A172 (cell line): ENCODE results near the gene PTPN11. TPM values are rescaled to one million over a fixed set of nuclear protein-coding genes. Genes with fewer than 3 reads are reported as not detected.
A peak's percentile ranks its signal among the peaks of the same experiment; 100 is the strongest.
"Not testable (repeated sequence)": the region's sequence is repeated elsewhere in the genome, so short reads cannot be mapped to it uniquely, and the experiment has no call there.

ENCODE experiments used
- DNase-seq: peaks from one replicate; pipeline ENCODE4 v3.0.0-alpha.2; 2015; ENCODE audit warnings: low spot score
- total RNA-seq: library from RNA; depleted of rRNA; stranded (reverse); fragments of >200 nt; shearing (Covaris generic); gene quantifications from 2 replicates; pipeline ENCODE4 v1.2.3, GENCODE V29; 2014

The PTPN11 gene
- total RNA-seq, 1 experiment from 2014 or later: 100 TPM

DNA sequence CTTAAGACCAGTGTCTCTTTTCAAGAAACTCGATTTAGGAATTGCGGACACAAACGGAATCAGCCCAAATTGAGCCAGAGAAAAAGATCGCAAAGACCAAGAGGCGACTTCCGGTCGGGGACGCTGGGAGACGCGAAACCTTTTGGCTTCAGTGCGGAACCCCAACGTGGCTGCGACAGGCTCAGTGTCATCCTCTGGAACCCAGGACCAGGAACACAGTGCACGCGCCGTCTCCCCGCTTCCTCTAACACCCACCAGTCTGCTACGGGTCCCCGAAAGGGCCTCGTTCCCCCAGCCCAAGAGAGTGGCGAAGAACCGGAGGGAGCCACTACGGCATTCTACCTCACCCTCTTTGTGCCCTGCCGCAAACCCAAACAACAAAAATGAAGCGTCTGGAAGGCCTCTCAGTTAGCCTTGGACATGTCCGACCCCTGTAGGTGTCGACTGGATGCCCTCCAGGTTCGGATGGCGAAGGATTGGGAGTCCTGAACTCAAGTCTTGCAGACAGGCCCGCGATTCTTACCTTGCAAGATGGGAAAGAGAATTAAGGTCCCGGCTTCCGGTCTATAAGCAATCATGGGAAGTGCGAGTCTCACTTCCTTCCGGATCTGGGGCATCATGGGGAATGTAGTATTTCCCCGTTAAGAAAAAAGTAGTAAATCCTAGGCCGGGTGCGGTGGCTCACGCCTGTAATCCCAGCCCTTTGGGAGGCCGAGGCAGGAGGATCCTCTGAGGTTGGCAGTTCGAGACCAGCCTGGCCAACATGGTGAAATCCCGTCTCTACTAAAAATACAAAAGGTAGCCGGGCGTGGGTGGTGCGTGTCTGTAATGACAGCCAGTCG is 9.5 kb upstream of the PTPN11 start, which contains the start of gene RPL6:
TSS of gene RPL6 (minus strand) at position 542 of the 842 bp plus-strand sequence. CDS start 949 bp downstream, outside the sequence.
- DNase-seq: peak; percentile 93

DNA sequence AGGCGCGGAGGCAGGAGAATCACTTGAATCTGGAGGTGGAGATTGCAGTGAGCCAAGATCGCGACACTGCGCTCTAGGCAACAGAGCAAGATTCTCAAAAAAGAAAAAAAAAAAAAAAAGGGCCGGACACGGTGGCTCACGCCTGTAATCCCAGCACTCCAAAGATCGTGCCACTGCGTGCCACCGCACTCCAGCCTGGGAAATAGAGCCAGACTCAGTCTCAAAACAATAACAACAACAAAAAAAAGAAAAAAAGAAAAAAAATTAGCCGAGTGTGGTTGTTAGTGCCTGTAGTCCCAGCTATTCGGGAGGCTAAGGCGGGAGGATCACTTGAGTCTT is 8.9 kb upstream of the PTPN11 start:
- DNase-seq: no peak

DNA sequence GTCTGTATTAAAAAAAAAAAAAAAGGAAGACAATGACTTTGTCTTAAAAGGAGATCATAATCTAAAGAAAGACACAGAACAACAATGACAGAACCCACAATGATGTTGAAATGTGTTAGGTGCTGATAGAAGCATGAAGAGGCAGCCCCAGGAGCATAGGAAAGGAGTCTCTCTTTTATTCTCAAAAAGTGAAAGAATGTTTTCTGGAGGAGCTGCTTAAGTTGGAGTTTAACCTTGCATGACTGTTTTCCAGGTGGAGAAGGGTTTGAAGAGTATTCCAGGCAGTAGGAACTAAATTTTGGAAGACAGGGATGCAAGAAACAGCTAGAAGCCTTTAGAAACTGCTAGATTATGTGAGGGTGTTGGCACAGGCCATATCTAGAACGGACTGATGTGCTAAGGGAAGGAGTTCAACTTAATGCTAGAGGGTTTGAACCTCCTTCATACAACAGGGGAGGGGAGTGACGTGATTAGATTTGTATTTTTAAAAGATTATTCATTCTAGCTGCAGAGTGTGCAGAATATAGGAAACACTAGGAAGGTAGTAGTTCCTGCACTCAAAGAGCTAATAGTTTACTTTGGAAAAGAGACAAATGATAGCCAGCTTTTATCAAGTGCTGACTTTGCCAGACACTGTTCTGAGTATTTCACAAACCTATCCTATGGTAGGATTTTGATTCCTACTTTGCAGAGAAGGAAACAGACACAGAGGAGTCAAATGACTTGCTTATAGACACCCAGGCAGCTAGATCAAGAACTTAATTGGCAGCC is 4.7 kb upstream of the PTPN11 start:
- DNase-seq: no peak

DNA sequence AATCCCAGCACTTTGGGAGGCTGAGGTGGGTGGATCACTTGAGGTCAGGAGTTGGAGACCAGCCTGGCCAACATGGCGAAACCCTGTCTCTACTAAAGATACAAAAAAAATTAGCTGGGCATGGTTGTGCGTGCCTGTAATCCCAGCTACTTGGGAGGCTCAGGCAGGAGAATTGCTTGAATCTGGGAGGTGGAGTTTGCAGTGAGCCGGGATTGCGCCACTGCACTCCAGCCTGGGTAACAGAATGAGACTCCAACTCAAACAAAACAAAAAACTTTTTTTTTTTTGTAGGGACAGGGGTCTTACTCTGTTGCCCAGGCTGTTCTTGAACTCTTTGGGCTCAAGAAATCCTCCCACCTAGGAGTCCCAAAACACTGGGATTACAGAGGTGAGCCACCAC is 3.3 kb upstream of the PTPN11 start:
- DNase-seq: not testable (repeated sequence)

DNA sequence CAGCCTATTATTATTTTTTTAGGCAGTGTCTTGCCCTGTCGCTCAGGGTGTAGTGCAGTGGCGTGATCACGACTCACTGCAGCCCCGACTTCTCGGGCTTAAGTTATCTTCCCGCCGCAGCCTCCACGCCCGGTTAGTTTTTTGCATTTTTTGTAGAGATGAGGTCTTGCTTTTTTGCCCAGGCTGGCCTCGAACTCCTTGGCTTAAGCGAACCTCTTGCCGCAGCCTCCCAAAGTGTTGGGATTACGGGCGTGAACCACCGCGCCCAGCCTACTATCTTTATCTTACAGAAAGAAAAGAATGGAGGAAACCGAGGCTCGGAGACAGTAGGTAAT is 507 bp upstream of the PTPN11 start:
- peak; percentile 16 for DNase-seq

DNA sequence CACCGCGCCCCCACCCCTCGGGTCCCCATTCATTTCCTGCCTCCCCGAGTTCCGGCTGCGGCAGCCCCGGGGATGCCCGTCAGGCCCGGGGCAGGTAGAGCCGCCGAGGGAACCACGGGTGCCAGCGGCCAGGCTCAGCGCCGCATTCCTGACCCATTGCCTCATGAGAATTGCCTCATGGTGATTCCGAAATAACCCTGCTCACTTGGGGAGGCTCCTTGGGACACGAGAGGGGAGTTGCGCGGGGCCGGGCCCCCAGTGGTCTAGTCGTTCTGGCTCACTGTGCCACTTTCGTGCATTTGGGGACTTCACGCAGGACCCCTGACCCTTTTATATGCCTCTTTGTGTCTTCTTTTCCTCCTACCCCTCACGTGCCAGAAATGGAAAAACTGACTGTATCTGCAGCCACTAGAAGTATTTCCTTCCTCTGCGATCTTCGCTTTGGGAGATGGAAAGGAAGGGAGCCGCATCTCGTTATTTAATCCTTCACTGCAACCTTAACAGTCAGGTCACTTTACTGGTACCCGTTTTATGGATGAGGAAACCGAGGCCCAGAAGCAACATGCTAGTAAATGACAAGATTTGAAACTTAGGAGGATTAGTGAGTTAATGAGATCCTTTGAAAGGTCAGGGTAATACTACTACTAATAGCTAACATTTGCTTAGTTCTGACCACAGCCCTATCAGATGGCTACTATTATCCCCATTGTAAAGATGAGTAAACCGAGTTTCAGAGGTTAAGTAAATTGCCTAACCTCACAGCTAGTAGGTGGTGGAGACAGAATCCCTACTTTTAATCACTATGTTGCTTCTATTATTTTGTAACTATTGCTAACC is 768 bp downstream of the PTPN11 start:
- peak; percentile 51 for DNase-seq

DNA sequence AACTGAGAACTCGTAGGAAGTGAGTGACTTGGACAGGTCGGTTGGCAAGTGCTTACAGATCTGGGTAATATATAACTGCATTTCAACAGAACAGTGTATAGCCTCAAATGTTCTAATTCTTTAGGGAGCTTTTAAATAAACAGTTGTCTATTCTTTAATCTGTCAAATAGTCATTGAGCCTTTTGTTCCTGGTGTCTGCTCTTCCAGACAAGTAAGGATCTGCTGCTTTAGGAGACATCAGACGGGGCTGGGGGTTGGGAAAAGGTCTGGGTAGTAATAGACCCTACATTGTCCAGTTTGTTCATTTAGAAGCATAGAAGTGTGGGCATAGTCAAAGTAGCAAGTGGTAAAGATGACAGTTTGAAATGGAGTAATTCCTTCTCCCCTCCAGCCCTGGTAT is 2.0 kb downstream of the PTPN11 start:
- no peak for DNase-seq

DNA sequence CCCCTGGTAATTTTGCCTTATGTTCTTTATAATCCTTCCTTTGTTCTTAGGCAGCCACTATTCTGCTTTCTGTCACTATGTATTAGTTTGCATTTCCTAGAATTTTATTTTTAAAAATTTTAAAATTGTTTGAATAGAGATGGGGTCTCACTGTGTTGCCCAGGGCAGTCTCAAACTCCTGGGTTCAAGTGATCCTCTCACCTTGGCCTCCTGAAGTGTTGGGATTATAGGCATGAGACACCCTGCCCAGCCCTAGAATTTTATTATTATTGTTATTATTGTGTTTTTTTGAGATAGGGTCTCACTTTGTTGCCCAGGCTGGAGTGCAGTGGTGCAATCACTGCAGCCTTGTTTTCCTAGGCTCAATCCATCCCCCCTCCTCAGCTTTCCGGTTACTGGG is 2.6 kb downstream of the PTPN11 start:
- DNase-seq: no peak

DNA sequence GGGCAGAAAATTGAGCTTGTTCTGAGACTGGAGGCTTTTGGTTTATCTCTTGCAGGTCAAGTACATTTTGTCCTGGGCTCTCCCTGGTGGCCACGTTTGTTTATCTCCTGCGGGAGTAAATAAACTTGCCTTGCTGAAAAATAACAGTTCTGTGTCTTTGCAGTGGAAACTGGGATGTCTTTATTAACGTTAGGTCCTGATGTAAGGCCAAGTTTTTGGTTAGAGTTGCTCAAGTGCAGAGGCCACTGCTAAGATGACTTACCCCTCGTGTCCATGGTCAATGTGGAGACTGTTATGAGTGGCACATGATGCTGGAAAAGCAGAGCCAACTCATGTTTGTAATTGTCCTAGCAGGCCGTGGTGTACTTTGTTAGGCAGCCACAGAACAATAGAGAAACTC is 3.8 kb downstream of the PTPN11 start:
- no peak for DNase-seq

DNA sequence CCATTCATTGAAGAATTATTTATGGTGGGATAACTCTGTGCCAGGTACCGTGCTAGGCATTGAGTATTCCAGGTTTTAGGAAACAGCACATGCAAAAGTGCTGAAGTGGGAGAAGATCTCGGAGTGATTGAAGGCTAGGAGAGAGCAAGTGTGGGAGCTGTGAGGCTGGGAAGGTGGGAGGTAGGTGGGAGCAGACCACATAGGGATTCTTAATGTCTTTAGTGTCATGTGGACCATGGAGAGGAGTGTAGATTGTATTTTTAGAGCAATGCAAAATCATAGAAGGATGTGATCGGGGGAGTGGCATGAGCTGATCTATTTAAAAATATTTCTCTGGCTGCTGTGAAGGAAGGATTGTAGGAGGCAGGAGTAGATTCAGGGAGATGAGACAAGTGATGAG is 5.4 kb downstream of the PTPN11 start:
- no peak for DNase-seq

DNA sequence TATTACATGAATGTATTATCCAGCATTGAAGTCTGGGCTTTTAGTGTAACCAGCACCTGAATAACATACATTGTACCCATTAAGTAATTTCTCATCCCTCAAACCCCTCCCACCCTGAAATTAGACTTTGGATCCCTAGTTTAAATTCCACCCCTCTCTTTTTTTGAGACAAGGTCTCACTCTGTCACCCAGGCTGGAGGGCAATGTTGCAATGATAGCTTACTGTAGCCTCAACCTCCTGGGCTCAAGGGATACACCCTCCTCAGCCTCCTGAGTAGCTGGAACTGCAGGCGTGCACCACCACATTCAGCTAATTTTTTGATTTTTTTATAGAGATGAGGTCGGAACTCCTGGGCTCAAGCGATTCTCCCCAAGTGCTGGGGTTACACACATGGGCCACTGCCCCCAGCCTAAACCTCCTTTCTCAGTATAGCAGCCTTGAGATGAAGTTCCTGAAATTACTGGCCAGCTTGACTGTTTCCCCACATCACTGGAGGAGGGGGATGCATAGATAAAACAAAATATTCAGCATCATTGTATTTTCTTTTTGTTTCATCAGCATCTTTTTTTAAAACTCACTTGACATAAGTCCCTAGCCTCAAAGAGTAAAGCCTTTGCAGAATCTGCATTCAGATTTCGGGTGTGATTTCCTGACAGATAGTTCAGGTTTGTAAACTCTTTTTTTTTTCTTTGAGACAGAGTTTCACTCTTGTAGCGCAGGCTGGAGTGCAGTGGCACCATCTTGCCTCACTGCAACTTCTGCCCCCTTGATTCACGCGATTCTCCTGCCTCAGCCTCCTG is 7.0 kb downstream of the PTPN11 start:
- DNase-seq: no peak

DNA sequence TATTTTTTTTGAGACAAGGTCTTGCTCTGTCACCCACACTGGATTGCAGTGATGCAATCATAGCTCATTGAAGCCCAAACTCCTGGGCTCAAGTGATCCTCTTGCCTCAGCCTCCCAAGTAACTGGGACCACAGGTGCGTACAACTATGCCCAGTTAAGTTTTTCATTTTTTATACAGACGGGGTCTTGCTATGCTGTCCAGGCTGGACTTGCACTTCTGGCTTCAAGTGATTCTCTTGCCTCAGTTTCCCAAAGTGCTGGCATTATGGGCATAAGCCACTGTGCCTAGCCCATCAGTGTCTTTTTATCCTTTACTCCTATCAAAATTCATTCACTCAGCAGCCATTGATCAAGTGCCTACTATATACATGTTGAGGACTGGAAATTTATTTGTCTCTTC is 9.0 kb downstream of the PTPN11 start:
- DNase-seq: no peak

DNA sequence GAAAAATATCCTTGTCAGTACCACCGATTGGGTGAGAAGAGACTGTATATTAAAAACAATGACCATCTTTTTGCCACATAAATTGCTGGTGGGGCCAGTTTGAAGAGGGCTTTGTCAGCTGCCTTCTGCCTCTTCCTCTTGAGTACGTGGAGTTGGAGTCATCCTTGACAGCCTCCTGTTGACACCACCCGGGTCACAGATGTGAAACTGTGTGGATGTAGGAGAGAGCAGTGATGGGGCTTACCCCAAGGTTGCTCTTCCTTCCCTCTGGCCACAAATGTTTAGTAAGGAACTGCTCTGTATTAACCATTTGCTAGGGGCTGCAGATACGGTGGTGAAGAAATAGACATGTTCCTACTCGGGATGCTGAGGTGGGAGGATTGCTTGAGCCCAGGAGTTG is 12.2 kb downstream of the PTPN11 start:
- no peak for DNase-seq

DNA sequence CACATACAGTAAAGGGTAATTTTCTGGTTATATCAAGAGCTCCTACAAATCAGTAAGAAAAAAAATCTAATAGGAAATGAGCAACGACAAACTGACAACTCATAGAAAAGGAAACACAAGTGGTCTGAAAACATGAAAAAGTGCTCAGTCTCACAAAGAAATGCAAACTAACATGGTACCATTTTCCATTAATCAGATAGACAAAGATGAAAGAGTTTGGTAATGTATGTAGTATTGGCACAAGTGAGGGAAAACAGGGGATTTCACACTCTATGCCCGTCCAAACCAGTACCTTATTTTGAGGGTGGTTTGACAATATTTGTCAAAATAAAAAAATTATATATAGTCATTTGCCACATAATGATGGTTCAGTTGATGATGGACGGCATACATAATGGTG is 13.2 kb downstream of the PTPN11 start:
- DNase-seq: no peak

DNA sequence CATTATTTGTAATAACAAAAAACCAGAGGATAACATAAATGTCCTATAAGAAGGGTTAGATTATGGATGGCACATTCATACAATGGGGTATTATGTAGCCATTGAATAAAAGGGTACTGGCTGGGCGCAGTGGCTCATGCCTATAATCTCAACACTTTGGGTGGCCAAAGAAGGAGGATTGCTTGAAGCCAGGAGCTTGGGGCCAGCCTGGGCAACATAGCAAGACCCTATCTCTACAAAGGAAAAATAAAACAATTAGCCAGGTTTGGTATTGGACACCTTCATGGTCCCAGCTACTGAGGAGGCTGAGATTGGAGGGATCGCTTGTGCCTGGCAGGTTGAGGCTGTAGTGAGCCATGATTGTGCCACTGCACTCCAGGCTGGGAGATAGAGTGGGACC is 14.8 kb downstream of the PTPN11 start:
- no peak for DNase-seq

DNA sequence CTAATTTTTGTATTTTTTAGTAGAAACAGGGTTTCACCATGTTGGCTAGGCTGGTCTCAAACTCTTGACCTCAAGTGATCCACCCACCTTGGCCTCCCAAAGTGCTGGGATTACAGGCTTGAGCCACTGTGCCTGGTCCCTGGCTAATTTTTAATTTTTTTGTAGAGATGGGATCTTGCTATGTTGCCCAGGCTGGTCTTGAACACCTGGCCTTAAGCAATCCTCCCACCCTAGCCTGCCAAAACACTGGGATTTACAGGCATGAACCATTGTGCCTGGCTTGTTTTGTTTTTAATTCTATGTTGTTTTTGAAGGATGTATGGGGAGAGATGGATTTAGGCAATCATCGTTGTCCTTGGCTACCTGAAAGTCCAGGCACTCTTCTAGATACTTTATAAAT is 19.9 kb downstream of the PTPN11 start:
- DNase-seq: not testable (repeated sequence)

DNA sequence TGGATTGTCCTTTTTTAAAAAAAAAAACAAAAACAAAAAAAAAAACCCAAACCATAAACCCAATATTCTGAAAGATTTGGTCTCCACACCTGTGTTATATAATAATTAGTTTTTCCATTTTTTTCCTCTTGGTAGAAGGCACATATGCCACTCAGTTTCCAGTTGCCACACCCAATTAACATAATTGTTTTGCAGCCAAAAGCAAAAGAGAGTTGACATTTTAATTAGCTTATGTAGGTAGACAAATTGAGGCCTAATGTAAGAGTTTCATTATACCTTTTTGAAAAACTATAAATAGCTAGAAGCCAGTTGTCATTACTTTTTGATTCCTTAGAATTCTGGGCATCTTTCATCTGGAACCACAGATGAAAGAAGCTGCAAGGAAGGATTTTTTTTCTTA is 21.0 kb downstream of the PTPN11 start:
- DNase-seq: no peak

DNA sequence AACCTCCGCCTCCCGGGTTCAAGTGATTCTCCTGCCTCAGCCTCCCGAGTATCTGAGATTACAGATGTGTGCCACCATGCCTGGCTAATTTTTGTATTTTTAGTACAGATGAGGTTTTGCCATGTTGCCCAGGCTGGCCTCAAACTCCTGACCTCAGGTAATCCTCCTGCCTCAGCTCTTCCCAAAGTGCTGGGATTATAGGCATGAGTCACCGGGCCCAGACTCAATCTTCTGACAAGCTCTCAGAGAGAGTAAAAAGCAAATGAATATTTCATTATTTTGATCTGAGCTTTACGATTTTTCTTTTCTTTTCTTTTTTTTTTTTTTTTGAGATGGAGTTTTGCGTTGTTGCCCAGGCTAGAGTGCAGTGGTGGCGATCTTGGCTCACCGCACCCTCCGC is 21.9 kb downstream of the PTPN11 start:
- DNase-seq: not testable (repeated sequence)

DNA sequence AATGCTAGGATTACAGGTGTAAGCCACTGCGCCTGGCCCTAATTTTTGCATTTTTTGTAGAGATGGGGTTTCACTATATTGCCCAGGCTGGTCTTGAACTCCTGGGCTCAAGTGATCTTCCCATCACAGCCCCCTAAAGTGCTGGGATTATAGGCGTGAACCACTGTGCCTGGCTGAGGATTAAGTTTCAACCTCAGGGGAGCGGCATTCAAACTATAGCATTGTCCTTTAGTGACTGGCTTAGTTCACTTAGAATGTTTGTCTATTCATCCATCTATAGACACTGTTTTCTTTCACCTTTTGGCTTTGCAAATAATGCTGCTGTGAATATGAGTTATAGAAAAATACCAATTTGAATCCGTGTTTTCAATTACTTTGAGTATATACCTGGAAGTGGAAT is 25.2 kb downstream of the PTPN11 start:
- no peak for DNase-seq

DNA sequence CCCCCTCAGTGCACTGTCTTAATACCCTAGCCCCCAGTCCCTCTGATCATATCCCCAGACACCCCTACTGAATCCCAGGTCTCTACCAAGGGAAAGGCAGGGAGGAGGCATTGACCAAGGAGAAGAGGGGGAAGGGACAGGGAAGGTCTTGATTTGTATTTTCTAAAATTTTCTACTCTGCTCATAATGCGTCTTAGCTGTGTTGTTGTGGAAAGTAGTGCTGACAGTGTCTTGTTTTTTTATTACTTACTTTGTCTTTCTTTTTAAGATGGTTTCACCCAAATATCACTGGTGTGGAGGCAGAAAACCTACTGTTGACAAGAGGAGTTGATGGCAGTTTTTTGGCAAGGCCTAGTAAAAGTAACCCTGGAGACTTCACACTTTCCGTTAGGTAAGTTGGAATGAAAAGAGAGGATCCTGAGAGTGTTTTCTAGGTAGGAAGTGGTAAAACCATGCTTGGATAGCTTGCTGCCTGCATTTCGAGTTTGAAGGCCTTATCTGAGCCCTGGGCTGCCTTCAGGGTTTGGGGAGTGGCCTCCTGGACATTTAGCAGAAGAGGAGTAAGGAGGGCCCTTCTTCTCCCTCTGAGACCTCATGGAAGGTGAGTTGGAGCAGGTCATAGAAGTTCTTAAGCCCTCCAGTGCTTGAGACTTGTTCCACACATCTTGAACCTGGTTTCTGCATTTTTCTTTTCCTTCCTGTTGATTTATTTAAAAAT is 27.4 kb downstream of the PTPN11 start:
- no peak for DNase-seq

DNA sequence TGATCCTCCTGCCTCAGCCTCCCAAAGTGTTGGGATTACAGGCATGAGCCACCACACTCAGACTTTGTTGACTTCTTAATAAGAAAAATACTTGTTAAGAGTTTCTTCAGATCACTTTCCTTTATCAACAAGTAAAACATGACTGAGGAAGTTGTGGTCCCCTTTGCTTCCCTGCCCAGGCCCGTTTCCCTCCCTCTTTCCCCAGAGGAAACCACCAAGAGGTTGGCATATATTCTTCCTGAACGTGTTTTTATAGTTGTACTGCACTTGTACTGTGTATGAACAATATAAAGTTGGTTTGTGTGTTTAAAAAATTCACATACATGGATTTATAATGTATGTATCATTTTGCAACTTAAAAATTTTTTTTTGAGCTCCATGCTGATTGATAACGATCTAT is 28.4 kb downstream of the PTPN11 start:
- no peak for DNase-seq
